ENCODE data around the gene ZBTB20.

GRCh38 chr3:114721864-114722263, 425.2 kb downstream of the ZBTB20 start:
- TF ChIP-seq CTCF (IDR thresholded peaks at IDR 0.05) (no peak), POLR2A (IDR thresholded peaks at IDR 0.05) (no peak)

Measured in right lobe of liver (tissue), 4 donors.